GM21529 (cell line): Measurements from ENCODE around the gene PRRC2B.
"Not testable (repeated sequence)": the region's sequence is repeated elsewhere in the genome, so short reads cannot be mapped to it uniquely, and the experiment has no call there.

Experiments used
- ATAC-seq: cut with Tn5 transposase; IDR thresholded peaks from one replicate; pipeline ENCODE4 v1.9.1; 2021; ENCODE audit not compliant: unreplicated experiment

Gene PRRC2B

GRCh38 chr9:131467214-131467935 is 73.5 kb downstream of the PRRC2B start:
- no peak for ATAC-seq

GRCh38 chr9:131468031-131468430 is 74.1 kb downstream of the PRRC2B start:
- no peak for ATAC-seq

GRCh38 chr9:131469356-131469755 is 75.5 kb downstream of the PRRC2B start:
- no peak for ATAC-seq

GRCh38 chr9:131469951-131470350 is 76.1 kb downstream of the PRRC2B start:
- ATAC-seq: no peak

GRCh38 chr9:131470581-131470991 is 76.7 kb downstream of the PRRC2B start:
- no peak for ATAC-seq

GRCh38 chr9:131472085-131472484 is 78.2 kb downstream of the PRRC2B start:
- ATAC-seq: not testable (repeated sequence)

- ATAC-seq: no peak
Observed at GRCh38 chr9:131473198-131473885, 79.5 kb downstream of the PRRC2B start.

GRCh38 chr9:131473891-131474290 is 80.0 kb downstream of the PRRC2B start:
- no peak for ATAC-seq

GRCh38 chr9:131474711-131475110 is 80.8 kb downstream of the PRRC2B start:
- ATAC-seq: no peak

GRCh38 chr9:131475111-131475955 is 81.4 kb downstream of the PRRC2B start:
- no peak for ATAC-seq

- no peak for ATAC-seq
Observed at GRCh38 chr9:131475956-131476776, 82.3 kb downstream of the PRRC2B start.

GRCh38 chr9:131476777-131477345 is 83.0 kb downstream of the PRRC2B start:
- ATAC-seq: no peak

- ATAC-seq: no peak
Observed at GRCh38 chr9:131477367-131477766, 83.5 kb downstream of the PRRC2B start.

GRCh38 chr9:131477816-131478419 is 84.0 kb downstream of the PRRC2B start:
- no peak for ATAC-seq

- no peak for ATAC-seq
Observed at GRCh38 chr9:131478421-131478868, 84.6 kb downstream of the PRRC2B start.

- ATAC-seq: no peak
Observed at GRCh38 chr9:131478911-131479310, 85.0 kb downstream of the PRRC2B start.

GRCh38 chr9:131480258-131480657 is 86.4 kb downstream of the PRRC2B start:
- ATAC-seq: no peak

- no peak for ATAC-seq
Observed at GRCh38 chr9:131481441-131482342, 87.8 kb downstream of the PRRC2B start.
